ENCODE data around the gene ZNF280D.

The ZNF280D gene

DNA sequence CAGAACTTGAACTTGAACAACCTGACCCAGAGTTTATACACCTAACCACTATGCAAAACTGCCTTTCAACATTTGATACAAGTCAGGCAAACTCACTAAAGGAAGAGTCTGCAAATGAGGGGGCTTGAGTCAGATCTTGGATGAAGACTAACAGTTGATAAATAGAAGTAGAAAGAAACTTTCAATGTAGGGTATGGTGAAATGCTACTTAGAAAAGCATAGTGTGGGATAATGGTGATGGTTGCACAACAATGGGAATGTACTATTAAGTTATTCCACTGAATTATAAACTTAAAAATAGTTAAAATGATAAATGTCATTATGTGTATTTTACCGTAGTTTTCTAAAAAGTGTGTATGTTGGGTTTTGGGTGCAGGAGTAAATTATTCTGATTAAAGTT, 19.7 kb upstream of the ZNF280D start:
- no peak for DNase-seq (ENCODE audit: low spot score)

DNA sequence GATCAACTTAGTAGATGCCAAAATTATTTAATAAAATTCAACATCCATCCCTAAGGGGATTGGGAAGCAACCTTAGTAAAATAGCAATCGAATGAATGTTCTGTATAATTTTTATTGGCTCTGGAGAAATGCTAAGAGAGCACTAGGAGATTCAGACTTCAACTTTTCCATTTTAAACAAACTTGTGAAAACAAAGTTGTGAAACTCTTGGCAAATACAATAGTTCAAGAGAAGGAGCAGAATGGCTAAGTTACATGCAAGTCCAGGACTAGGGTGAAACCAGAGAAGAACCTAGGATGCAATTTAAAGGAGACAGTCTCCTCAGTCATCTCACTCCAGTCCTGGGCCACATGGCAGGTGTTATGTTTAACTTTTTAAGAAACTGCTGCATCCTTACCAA, 16.7 kb upstream of the ZNF280D start:
- DNase-seq (ENCODE audit: low spot score) = no peak

DNA sequence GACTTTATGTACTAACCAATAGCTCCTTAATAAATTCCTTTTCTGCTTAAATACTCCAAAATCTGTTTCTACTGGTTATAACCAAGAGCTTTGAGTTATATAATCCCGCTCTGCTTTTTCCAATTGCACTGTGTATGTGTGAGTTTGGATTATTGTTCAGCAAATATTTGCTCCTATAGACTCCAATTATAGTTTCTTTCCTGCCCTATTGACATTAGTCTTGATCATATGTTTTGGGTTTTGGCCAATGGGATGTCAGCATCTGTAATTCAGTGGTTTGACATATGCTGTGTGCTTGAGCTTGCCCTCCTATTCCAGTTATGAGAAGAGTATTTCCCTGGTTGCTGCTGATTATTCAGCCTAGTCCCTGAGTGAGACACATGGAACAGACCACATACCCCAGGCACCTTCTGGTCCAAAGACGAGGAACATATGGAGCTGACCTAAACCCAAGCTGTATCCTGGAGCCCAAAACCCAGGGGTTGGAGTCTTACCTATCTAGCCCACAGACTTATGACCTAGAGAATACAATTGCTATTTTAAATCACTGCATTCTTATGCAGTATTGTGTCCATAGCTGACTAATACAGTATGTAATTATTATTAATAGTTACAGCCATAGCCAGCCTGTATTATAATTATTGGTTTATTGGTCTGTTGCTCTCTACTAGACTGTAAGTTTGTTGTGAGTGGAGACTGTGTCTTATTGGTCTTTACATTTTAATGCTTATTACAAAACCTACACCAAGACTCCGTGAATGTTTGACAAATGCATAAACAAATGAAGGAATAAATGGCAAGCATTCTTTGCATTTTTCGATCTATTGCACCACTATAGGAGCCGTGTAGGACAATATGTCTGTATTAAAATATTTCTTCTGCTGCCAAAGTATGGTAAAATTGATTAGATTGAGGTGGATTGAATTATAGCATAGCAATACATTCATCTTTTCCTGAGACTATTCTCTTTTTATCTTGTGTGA, 11.7 kb upstream of the ZNF280D start:
- DNase-seq (ENCODE audit: low spot score) = no peak

DNA sequence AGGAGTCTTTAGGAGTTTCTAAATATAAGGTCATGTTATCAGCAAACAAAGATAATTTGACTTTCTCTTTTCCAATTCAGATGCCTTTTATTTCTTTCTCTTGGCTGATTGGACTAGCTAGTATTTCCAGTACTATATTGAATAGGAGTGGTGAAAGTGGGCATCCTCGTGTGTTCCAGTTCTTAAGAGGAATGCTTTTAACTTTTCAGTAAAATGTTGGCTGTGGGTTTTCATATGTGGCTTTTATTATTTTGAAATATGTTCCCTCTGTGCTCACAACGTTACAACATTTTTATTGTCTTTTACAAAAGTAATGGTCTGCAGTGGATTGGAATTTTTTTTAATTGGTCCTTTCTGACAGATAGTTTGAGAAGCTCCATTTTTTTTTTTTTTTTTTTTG, 8.2 kb upstream of the ZNF280D start:
- no peak for DNase-seq (ENCODE audit: low spot score)

DNA sequence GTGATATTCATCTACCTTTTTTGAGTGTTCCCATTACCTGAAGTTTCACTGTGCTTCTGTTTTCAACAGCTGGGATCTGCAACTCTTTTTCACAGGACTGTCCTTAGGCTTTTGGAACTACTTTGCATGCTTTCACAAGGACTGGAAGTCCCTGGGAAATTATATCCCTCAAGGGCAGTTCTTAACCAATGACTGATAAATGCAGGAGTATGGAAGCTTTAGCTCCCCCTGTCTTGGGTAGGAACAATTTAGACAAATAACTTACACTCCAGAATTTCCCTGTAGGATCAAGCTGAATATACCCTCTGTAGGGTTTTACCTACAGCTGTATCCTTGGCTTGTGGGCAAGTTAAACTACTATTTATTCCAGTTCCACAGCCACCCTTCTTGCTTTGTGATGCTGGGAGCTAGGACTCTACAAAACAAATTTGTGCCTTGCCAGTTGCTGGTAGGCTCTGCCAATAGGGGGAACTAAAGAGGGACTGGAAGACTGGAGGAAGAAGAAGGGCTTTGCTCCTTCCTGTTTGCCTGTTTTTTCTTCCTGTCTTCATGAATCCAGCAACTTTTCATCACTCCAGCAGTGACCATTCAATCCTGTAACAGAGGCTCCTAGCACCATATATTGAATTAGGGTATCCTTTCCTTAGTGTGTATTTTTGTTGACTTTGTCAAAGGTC, 6.8 kb upstream of the ZNF280D start:
- DNase-seq (ENCODE audit: low spot score) = peak; percentile 41

DNA sequence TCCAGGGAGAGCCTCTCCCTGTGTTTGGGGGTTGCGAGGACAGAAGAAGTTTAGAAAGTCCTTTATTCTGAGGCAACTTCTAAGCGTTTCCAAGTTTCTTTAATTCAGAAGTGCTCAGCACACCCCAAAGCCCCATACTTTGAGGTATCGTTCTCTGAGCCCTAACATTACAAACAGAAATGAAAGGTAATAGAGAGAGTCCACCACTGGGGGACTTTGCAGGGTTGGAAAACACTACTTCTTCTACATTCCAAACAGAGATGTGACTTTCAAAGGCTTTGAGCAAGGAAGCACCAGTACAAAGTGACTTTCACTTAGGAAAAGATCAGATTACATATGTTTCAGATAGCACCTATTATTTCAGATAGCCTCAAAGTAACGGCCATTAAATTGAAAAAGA, 6.2 kb upstream of the ZNF280D start:
- DNase-seq (ENCODE audit: low spot score) = no peak

DNA sequence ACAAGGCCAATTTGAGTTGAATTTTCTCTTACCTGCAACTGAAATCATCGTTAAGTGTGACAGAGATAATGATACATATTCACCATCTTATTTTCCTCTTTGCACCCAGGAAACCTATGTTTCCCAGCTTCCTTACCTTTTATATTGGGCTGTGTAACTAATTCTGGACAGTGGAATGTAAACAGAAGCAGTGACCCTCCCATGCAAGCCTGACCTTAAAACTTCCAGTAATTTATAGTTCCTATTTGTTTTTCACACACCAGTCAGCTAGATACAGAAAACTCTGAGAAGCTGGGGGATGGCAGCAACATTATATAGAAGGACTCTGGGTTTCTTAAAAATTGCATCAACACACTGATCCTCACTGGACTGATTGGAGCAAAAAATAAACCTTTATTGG, 4.5 kb upstream of the ZNF280D start:
- DNase-seq (ENCODE audit: low spot score) = no peak

DNA sequence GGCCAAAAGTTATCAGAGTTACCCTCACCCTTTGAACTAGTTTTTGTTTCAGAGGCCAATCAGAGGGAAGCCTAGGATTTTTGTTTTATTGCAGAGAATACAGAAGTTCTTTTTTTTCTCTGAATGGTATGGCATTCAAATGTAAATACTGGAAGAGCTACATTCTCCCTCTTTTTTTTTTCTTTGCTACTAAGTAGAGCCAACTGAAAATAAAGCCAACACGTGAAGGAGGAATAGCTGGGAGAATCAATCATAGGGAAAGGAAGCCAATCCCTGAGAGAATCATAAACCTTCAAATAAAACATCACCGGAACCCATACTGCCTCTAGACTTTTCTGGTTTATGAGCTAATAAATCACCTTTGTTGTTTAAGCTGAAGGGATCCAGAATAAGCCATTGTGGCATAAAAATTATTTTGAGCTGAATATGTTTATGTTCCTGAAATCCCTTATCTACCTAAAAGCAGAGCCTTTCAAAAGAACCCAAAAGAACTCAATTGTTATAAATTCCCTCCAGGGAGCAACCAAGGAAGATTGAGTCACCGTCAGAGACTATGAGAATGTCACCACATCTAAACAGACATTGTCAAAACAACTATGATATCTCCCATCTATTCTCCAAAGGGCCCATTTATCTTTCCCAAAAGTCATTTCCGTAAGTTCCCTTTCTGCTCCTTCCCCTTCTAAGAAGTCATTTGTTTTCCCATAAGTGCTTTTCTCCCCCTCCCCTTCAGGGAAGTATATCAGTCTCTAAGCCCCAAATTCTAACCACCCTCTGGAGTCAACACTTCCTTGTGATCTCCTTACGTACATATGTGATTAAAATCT, 3.8 kb upstream of the ZNF280D start:
- no peak for DNase-seq (ENCODE audit: low spot score)

DNA sequence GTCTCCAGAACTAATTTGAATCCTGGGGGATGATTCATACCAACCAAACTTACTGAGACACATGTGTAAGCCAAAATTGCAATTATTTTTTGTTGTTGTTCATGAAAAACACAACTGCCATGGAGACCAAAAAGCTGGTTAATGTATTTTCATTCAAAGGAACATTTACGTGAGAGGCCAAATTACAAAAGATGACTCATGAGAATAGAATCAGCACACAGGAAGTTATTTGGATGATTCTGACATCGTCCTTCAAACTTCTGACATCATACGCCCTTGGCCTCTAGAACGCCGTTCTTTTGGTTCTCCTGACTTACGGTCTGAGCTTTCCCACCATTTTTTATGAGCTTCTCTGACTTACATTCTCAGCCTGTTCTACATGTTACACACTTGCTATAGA, 3.0 kb upstream of the ZNF280D start:
- DNase-seq (ENCODE audit: low spot score) = no peak

DNA sequence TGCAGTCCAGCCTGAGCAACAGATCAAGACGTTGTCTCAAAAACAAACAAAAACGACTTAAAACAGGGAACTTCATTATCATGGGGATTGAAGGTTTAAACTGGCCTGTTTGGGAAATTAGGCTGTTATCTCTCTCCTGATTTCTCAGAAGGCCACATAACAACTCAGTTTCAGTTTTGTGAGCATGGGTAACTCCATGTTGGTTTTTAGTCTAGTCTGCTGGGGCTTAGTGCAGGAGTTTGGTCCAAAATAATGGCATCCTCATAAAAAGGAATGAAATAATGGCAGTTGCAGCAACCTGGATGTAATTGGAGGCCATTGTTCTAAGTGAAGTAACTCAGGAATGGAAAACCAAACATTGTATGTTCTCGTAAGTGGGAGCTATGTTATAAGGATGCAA, 2.3 kb upstream of the ZNF280D start:
- no peak for DNase-seq (ENCODE audit: low spot score)

DNA sequence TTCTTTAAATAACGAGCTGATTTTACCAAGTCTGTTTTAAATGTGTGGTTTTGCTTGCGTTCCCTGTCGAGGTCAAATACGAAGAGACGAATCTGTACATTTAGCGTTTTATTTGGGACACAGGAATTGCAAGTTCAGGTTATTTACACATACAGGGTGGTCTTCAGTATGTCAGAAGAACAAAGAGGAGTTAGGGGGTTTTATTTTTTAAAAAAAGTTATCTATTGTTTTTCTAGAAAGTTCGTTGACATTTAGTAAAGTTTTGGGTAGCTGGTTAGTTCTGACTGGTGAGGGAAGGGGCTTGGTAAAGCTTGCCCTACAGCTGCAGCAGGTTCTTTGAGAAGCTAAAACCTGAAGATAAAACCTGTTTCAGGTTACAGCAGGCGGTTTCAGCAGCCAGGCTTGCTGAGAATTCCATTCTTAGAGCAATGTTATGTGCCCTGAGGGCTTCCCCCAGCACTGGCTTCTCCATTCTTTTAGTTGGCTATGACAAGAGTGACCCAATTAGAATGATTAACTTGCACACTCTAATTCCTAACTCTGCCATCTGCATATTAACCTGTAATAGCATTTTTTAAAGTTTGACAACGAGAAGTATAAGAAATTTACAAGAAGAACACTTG, 815 bp upstream of the ZNF280D start:
- no peak for DNase-seq (ENCODE audit: low spot score)

DNA sequence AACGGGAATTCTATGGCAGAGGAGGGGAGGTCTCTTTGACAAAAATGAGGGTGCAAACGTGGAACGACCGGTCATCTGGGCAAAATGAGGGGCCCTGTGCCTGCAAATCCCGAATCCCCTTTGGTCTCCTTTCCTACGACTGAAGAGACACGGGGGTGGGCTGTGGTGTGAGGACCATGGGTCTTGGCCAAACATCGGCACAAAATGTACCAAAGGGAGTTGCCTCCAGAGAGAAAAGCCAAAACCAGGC, 498 bp downstream of the ZNF280D start:
- no peak for DNase-seq (ENCODE audit: low spot score)

DNA sequence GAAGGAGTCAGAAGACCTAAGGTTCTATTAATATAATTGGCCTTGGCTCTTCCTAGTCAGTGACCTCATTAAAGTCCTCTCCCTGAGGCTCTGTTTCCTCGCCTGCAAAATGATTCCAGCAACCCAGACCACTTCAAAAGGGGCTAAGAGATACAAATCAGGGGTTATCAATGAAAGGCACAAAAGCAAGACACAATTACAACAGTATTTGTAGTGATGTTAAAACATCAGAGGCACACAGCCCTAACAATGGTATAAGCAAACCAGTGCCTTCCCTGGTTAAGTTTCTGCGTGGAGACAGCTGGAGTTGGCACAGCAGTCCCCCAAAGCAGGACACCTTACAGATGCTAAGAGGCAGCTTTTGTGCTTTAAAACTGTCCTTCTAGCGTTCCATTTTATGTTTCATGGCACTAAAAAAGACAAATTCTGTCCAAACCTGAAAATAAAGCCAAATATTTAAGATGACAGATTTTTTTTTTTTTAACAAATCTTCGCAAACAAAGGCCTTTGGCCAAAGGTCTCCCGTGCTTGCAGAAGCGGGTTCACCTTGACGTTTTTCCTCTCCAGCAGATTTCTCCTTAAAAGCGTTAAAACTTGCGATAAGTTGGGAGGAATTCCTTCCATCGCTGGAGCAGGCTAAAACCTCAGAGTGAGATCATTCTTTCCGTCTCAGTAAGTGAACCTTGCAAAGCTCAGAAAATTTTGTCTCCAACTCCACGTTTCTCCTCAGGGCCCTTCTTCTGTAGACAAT, 999 bp downstream of the ZNF280D start:
- peak; percentile 34 for DNase-seq (ENCODE audit: low spot score)

DNA sequence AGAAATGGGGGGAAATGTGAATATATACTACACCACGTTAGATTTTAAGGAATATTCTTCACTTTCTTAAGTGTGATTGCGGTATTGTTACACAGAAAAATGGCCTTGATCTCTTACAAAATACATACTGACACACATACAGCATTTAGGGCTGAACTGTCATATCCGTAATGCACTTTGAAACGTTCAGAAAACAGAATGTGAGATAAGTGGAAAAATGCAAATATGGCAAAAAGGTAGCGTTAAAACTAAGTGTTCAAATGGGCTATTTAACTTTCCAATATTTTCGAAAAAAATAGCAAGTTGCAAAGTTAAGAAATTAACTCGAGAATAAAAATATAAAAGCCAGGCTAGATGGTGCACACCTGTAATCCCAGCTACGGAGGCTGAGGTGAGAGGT, 1.8 kb downstream of the ZNF280D start:
- no peak for DNase-seq (ENCODE audit: low spot score)

DNA sequence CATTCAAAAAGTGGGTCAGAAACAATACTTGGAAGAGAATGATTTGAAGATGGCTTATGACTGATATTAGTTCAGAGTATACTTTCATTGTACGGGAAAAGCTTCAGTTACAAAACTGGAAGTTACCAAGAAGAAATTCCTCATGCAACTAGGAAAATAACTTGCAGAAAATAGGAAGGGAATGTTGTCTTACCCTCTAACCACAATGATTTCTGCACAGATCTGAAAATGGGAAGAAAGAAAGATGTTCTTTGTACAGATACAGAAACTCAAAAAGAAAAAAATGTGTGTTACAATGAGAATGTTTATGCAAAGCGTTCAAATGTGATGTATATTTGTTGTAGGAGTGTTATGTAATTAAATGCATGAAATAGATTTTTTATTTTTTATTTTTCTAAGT, 3.7 kb downstream of the ZNF280D start:
- no peak for DNase-seq (ENCODE audit: low spot score)

DNA sequence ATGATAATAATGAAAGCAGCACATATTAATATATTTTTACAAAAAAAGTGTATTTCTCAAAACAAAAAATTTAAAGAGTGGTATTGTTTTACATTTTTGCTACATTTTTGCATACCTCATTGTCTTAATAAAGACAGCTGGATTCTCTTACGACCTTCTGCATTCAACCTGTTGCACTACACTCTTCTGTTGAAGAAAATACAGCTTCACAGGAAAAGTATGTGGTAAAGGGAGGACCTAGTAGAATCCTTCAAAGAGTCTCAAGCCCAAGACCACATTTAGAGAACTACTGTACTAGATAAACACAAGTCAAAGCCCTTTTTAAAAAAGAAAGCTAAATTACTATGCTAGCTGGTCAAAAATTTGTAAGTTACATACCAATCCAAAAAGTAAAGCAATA, 7.9 kb downstream of the ZNF280D start:
- DNase-seq (ENCODE audit: low spot score) = no peak

DNA sequence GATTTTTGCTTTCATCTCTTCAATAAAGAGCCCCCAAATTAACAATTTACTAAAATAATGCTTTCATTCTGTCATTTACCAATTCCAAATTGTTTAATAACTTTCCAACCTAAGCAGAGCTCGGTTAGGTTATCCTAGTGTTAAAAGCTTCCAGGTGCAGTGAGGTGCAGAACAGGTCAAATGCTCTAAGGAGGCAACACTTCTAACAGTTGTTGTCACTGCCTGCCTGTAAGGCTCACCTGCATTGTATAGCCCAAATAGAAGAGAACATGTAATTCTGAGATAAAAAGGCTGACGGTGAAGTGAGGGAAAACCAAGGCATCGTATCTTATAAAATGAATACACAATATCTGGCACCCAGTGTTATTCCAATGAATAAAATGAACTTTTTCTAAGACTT, 9.1 kb downstream of the ZNF280D start:
- DNase-seq (ENCODE audit: low spot score) = no peak

DNA sequence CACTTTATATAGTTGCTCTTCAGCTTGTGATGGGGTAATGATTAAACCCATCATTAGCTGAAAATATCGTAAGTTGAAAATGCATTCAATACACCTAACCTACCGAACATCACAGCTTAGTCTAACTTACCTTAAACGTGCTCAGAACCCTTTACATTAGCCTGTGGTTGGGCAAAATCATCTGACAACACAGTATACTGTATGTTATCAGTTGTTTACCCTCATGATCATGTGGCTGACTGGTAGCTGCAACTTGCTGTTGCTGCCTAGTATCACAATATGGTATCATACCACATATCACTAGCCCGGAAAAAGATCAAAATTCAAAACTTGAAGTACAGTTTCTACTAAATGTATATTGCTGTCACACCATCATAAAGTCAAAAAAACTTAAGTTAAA, 9.5 kb downstream of the ZNF280D start:
- no peak for DNase-seq (ENCODE audit: low spot score)

DNA sequence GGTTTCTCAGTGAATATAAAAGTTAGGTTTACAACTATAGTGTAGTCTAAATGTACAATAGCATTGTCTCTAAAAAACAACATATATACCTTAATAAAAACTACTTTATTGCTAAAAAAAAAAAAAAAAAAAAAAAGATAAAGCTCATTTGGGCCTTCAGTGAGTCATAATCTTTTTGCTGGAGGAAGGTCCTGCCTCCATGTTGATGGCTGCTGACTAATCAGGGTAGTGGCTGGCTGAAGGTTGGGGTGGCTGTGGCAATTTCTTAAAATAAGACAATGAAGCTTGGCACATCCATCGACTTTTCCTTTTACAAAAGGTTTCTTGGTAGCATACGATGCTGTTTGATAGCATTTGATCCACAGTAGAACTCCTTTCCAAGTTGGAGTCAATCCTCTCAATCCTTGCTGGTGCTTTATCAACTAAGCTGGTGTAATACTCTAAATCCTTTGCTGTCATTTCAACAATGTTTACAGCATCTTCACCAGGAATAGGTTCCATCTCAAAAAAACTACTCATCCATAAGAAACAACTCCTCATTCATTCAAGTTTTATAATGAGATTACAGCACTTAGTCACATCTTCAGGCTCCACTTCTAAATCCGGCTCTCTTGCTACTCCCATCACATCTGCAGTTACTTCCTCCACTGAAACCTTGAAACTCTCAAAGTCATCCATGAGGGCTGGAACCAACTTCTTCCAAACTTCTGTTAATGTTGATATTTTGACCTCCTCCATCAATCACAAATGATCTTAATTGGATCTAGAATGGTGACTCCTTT, 13.3 kb downstream of the ZNF280D start:
- no peak for DNase-seq (ENCODE audit: low spot score)

DNA sequence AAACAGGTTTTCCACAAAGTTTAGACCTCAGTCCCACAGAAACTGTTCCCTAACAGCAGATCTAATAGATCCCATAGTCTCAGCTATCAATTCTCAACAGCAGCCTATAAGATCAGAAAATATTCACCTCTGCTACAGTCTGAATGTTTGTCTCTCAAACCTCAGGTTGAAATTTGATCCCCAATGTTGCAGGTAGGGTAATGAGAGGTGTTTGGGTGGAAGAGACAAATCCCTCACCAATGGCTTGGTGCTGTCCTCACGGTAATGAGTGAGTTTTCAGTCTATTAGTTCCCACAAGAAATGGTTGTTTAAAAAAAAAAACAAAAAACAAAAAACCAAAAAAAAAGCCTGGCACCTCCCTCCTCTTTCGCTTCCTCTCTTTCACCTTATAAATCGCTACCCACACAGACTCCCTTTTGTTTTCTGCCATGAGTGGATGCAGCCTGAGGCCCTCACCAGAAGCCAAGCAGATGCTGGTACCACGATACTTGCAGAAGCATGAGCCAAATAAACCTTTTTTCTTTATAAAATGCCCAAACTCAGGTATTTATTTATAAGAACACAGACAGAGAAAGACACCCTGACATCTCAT, 14.2 kb downstream of the ZNF280D start:
- DNase-seq (ENCODE audit: low spot score) = no peak

DNA sequence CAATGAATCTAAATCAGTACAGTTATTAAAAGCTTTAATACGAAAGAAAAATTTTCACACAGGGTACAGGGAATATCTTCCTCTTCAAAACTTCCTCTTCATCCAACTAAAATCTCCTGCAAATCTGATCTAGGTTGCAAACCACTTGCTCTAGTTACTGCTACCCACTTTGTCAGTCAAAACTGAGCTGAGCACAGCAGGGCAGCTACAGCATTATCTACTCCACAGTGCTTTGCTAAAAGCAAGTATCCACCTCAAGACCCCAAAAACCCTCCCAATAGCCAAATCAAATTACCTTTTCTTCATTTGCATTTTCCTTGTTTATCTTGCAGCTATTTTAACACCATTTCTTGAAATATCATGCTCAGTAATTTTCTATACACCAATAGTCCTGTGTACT, 14.7 kb downstream of the ZNF280D start:
- DNase-seq (ENCODE audit: low spot score) = no peak

Measured in D341Med (cell line).